H4 (cell line): ENCODE results near the gene LEFTY1. TPM values are rescaled to one million over a fixed set of nuclear protein-coding genes. Genes with fewer than 3 reads are reported as not detected.
"Not testable (repeated sequence)": the region's sequence is repeated elsewhere in the genome, so short reads cannot be mapped to it uniquely, and the experiment has no call there.

Experiments
- DNase-seq: peaks from one replicate; pipeline ENCODE4 v3.0.0-alpha.2; 2015; ENCODE audit warnings: low spot score
- total RNA-seq: library from RNA; depleted of rRNA; stranded (reverse); fragments of >200 nt; shearing (Covaris generic); gene quantifications from 2 replicates; pipeline ENCODE4 v1.2.3, GENCODE V29; 2014; rRNA removed

LEFTY1 gene
- total RNA-seq, 1 experiment from 2014 or later: 0.50 TPM

DNA sequence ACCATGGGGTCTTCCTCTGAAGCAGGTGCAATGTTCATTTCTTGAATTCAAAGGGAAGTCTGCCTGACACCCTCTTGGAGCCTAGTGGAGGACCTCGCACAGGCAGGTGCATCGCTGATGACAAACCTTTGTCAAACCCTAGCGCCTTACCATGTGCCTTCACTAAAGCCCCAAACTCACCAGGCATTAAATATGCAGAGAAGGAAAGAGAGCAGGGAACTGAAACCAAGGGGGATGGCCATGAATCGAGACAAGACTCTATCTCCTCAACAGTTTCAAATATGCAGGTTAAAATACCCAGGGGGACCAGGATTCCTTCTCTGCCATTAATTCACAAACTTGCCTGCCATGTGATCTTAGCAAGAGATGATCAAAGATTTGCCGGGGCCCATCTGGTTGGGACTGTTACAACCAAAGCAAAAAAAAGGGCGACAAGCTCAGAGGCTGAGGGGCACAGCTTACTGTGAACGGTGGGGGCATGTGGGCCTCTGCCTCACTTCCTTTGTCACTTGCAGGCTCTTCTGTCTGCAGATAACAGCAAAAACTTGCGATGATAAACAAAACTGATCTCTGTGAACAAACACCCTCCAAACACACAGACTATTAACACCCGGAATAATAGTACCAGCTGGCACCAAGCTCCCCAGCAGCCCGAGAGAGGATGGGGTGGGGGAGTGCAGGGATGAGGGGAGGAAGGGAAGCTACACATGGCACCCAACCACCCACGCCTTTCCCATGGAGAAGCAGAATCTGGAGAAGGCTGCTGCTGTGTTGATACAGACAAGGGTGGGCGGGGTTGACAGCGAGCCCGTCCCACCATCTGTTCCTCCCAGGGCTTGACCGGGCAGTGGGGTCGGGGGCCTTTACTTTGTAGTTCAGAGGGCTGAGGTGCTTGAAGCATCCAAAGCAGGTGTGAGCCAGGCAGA, 40.7 kb downstream of the LEFTY1 start:
- DNase-seq: no peak

DNA sequence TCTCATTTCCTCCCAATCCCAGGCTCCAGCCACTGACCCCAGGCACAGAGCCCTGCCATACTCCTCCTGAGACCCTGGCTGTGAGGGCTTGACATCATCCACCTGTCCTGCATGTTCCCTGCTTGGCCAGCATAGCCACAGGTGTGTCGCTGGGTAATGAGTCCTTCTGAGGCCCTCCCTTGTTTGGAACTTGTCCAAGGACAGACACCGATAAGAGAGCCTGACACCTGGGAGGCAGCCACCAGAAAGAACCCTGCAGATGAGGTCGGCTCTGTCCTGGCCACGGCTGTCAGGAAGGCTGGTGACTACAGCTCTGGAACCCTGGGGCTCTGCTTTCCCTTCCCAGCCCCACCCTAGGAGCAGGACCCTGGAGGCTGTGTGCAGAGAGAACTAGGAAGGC, 41.3 kb downstream of the LEFTY1 start:
- no peak for DNase-seq

DNA sequence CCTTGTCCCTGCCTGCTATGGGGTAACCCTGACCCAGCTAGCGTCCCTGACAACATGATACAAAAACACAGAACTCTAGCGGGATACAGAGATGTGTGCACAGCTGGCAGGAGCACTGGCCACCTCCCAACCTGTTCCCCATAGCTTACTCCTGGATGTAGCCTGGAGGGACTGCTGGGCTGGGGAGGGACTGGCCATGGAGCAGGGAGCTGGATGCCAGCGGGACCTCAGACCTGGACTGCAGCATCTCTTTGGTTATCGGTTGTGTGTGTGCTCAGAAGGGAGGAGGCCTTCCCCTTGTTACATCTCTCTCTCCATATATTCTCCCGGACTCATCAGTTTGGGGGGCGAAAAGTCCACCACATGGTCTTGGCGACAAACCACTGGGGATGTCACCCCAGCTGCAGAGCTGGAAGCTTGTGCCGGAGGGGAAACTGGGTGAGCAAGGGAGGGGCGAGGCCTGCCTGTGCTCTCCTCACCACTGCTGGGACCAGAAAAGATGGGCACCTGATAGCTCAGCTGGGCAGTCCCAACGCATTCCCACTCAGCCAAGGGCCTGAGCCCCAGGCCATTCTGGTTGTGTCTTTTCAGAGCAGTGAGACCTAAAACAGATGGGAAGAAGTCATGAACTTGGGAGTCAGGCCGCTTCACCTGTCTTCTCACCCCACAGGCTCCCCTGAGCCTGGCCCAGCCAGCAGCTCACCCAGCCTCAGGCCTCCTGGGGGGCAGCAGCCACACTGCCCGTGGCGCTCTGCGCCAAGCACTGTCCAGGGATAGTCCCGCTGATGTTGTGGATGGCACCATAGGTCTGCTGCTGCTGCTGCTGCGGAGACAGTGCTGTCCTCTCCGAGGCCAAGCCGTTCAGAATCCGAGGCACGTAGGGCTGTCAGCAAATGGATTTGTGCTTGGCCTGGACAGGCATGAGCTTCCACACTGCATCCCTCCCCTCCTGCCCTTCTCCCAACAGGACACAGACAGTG, 42.3 kb downstream of the LEFTY1 start:
- DNase-seq: no peak

DNA sequence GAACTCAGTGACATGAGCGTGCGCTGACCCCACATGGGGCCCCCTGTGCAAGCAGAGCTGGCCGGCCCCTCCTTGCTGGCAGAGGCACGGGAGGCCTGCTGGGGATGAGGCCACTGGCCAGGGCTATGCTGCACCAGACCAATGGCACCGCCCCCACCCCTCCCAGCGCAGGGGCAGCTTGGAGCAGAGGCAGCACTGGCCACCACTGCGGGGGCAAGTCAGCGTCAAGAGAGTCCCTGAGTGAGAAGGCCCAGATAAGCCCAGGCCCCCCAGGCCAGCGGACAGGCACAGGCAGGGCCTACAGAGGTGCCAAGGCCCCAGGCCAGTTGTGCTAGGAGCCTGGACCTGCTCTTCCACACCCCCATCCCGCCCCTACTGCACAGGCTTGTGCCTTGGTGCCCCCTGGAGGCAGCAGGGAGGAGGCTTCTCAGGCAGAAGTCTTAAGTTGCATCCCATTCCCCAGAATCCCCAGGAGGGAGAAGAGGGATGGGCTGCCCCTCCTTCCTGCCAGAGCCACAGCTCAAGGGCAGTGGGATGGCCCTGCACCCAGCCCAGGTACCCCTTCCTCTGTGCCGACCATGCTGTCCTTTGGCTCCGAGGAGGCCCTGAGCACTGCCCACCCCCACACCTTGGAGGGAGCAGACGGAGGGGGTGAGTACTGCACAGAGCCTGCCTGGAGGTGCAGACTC, 43.2 kb downstream of the LEFTY1 start:
- peak; percentile 65 for DNase-seq

DNA sequence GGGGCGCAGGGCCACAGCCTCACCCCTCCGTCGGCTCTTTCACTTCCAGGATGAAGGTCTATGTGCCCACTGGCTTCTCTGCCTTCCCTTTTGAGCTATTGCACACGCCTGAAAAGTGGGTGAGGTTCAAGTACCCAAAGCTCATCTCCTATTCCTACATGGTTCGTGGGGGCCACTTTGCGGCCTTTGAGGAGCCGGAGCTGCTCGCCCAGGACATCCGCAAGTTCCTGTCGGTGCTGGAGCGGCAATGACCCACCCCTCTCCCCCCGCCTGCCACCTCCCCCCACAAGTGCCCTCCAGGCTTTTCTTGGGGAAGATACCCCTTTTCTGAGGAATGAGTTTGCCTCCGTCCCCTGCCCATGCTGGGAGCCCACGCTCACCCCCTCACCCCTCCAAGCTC, 43.8 kb downstream of the LEFTY1 start:
- no peak for DNase-seq

DNA sequence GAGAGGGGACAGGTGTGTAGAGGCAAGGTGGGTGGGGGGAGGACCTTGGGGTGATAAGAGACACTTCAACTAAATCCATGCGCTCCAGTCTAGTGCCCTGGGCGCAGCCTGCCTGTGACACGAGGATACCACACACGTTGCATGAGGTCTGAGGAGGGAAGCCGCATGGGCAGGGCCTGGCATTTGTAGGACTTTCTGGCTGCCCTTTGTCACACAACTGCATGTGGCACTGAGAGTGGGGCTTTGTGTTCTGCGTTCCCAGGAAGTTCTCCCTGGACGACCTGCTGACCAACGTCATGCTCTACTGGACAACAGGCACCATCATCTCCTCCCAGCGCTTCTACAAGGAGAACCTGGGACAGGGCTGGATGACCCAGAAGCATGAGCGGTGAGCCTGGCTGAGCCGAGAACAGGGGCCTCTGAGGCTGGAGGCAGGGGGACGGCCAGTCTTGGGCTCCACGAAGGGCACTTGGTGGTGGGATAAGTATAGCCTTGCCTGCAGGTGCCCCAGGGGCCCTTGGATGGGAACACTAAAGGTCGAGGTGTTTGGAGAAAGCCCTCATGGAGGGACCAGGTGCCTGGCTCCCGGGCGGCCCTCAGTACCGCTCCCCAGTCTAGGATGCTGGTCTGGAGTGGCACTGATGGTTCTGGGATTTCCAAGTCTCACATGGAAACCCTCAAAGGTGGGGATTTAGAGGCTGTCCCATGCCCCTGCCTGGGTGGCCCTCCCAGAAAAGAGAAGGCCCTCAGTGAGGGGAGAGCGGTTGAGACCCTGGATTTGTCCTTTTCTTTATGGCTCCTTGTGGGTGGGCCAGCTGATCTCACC, 44.5 kb downstream of the LEFTY1 start:
- no peak for DNase-seq

DNA sequence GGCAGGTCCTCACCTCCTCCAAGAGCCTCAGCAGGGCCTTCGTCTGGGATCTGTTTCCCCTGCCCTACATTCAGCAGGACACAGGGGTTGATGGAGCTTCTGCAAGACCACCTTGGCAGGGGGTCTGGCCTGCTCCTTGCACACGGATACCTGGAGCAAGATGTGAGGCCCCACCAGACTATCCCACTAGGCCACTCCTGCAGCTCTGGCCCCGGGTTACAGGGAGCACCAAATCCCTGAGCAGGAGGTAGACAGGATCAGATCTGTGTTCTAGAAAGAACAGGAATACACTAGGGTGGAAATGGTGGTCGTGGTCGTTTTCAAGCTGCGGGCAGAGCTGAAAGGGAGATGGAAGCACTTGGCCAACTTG, 45.5 kb downstream of the LEFTY1 start:
- DNase-seq: no peak

DNA sequence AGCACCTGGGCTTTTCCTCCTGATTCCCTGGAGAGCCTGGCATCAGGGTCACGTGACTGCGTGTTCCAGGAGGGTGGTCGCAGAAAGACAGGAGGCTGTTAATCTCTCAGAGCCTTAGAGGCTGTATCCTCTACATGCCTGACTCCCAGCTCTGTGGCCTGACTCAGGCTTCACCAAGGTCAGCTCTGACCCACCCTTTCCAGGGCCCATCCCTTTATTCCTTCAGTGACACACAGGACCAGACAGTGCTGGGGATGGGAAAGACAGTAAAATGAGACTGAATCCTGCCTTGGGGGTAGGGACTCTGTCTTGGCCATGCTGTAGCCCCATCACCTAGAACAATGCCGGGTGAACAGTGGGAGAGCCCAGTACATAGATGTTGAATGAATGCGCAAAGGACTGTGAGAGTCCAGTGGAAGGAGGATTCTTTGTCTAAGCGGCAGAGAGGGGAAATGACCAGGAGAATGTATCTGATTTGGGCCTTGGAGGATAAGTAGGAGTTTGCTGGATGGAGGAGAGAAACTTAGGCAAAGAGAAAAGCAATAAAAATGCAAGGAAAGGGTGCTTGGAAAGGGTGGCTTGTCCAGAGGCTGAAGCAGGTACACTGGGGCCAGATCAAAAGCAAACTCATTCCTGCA, 46.0 kb downstream of the LEFTY1 start:
- no peak for DNase-seq

DNA sequence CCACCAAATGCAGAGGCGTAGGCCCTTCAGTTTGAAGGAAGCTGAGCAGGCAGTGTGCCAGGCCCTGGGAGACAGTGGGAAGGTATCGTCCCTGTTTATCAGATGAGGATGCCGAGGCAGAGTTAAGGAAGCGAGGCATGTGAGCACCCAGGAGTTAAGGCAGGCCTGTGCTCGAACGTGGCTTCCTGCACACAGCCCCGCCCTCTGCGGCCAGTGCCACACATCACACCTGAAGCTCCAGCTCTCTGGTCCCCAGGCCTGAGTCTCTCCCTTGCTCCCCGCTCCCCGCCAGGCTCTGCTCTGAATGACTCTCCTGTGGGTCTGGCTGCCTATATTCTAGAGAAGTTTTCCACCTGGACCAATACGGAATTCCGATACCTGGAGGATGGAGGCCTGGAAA, 46.9 kb downstream of the LEFTY1 start:
- no peak for DNase-seq

DNA sequence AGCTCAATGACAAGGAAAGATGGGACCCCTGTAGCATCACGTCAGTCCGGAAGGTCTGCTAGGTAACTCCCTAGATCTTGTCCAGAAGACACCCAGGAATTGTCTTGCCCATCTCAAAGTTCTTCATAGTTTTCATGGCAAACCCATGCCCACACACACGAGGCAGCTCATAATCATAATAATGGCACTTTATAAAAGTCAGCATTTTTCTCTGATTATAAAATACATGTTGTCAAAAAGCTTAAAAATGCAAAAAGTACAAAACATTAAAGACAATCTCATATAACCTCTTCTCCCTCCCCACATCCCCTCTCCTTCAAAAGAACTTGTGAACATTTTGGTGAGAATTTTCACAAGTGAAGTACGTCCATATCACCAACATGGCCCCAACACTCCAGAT, 48.2 kb downstream of the LEFTY1 start:
- DNase-seq: no peak

DNA sequence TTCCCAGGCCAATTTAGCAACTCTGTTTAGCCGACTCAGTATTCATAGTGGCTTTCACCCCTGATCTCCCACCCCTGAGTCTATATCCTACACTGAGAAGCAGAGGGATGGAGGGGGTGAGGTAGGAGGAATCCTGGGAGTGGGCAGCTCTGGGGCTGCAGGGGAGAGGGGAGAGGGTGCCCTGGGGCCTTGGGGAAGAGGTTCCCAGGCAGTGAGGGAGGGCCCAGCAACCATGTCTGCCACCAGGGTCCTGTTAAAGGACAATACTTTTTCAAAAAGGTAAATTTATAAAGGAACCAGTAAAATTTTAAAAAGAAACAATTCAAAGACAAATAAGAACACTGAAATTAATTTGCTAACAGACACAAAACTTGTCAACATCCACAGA, 48.7 kb downstream of the LEFTY1 start:
- no peak for DNase-seq

DNA sequence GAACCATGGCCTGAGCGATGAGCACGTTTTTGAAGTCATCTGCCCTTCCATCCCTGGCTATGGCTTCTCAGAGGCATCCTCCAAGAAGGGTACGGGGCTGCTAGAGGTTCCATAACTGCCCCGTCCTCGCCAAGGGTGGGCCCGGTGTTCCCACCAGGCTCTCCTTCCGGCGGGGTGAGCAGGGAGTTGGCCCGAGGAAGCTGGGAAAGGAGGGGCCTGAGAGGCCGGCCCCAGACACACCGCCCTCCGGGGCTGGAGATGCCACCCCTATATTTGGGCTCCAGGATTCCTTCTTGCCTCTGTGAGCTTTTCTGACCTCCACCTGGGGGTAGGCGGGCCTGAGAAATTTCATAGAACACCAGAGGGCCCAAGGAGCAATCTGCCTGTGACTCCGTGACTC, 50.2 kb downstream of the LEFTY1 start:
- DNase-seq: no peak

DNA sequence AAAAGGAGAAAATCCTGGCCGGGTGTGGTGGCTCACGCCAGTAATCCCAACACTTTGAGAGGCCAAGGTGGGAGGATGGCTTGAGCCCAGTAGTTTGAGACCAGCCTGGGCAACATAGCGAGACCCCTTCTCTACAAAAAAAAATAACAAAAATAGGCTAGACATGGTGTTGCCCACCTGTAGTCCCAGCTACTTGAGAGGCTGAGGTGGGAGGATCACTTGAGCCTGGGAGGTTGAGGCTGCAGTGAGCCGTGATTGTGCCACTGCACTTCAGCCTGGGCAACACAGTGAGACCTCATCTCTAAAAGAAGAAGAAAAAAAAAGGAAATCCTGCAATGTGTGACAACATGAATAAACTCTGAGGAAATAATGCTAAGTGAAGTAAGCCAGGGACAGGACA, 52.6 kb downstream of the LEFTY1 start:
- DNase-seq: not testable (repeated sequence)

Other genes with a start within 250 kb of the LEFTY1 start
- 89.4 and 98.0 TPM in 2 replicates for gene ENAH, start 236.0 kb downstream of the LEFTY1 start, total RNA-seq
- gene SRP9, start 111.3 kb downstream of the LEFTY1 start, total RNA-seq: 607 and 630 TPM in 2 replicates
- 106 and 153 TPM in 2 replicates for gene EPHX1, start 79.0 kb downstream of the LEFTY1 start, total RNA-seq
- gene TMEM63A, start 6.8 kb downstream of the LEFTY1 start, total RNA-seq: 4.0 and 6.8 TPM in 2 replicates
- 37.2 and 38.6 TPM in 2 replicates for gene PYCR2, start 35.1 kb upstream of the LEFTY1 start, total RNA-seq
- not detected in 2 replicates for gene LEFTY2, start 52.1 kb upstream of the LEFTY1 start, total RNA-seq
- 13.6 and 14.3 TPM in 2 replicates for gene SDE2, start 110.2 kb upstream of the LEFTY1 start, total RNA-seq
- 313 and 407 TPM in 2 replicates for gene H3-3A, start 173.6 kb upstream of the LEFTY1 start, total RNA-seq